HG03432 (cell line): Measurements from ENCODE around the gene AFF1.
A peak's percentile ranks its signal among the peaks of the same experiment; 100 is the strongest.

Experiments
- ATAC-seq: cut with Tn5 transposase; IDR thresholded peaks from one replicate; pipeline ENCODE4 v1.9.1; 2021; ENCODE audit warnings: mild to moderate bottlenecking, moderate library complexity; ENCODE audit not compliant: unreplicated experiment

AFF1 gene

GRCh38 chr4:86934771-86935565, at the start of gene AFF1:
TSS of gene AFF1 (plus strand) at chr4:86935011. CDS start at chr4:86948534, 13,523 bp downstream.
- peak; percentile 61 for ATAC-seq

GRCh38 chr4:86890790-86891189, 44.0 kb upstream of the AFF1 start:
- no peak for ATAC-seq

- ATAC-seq, result peak; percentile 80
Measured at GRCh38 chr4:86891762-86892635, 42.8 kb upstream of the AFF1 start, which contains the start of gene C4orf36. TSS of gene C4orf36 (minus strand) at chr4:86892422. CDS start at chr4:86891520, 902 bp downstream.

- ATAC-seq, result no peak
Measured at GRCh38 chr4:86892636-86892960, 42.2 kb upstream of the AFF1 start.

- no peak for ATAC-seq
Measured at GRCh38 chr4:86893136-86893535, 41.7 kb upstream of the AFF1 start.

GRCh38 chr4:86894455-86894854, 40.4 kb upstream of the AFF1 start:
- no peak for ATAC-seq

- peak; percentile 41 for ATAC-seq
Measured at GRCh38 chr4:86895692-86896488, 38.9 kb upstream of the AFF1 start.

- no peak for ATAC-seq
Measured at GRCh38 chr4:86896596-86896995, 38.2 kb upstream of the AFF1 start.

- peak; percentile 63 for ATAC-seq
Measured at GRCh38 chr4:86898562-86898961, 36.2 kb upstream of the AFF1 start.

GRCh38 chr4:86901864-86902263, 32.9 kb upstream of the AFF1 start:
- no peak for ATAC-seq

- no peak for ATAC-seq
Measured at GRCh38 chr4:86908251-86908657, 26.6 kb upstream of the AFF1 start.

- no peak for ATAC-seq
Measured at GRCh38 chr4:86909546-86910295, 25.1 kb upstream of the AFF1 start.

- no peak for ATAC-seq
Measured at GRCh38 chr4:86910369-86910768, 24.4 kb upstream of the AFF1 start.

GRCh38 chr4:86910820-86911684, 23.8 kb upstream of the AFF1 start:
- ATAC-seq, result no peak

- ATAC-seq, result no peak
Measured at GRCh38 chr4:86916392-86916791, 18.4 kb upstream of the AFF1 start.

GRCh38 chr4:86917212-86918039, 17.4 kb upstream of the AFF1 start:
- no peak for ATAC-seq

- ATAC-seq, result peak; percentile 51
Measured at GRCh38 chr4:86918539-86919072, 16.2 kb upstream of the AFF1 start.

- ATAC-seq, result no peak
Measured at GRCh38 chr4:86919561-86920223, 15.1 kb upstream of the AFF1 start.
